Lower lobe of right lung (tissue), 2 donors: ENCODE data around the gene MAP3K2. TPM values are rescaled to one million over a fixed set of nuclear protein-coding genes. Genes with fewer than 3 reads are reported as not detected.

Source experiments
- ATAC-seq, 2 donors: fragments of 200-7000 bp; cut with Tn5 transposase; one replicate each; pipeline ENCODE4 v1.9.1; 2020 to 2022; ENCODE audit warnings: mild to moderate bottlenecking in 2 of 2, moderate library complexity in 2 of 2
- DNase-seq: peaks from one replicate; pipeline ENCODE4 v3.0.0-alpha.2; 2020
- H3K27ac ChIP-seq: fragments of 200-600 bp; one replicate; pipeline ENCODE4 v1.8.0; 2022
- H3K27me3 ChIP-seq: fragments of 200-600 bp; one replicate; pipeline ENCODE4 v1.8.0; 2022; ENCODE audit warnings: low read depth
- H3K36me3 ChIP-seq: fragments of 200-600 bp; one replicate; pipeline ENCODE4 v1.8.0; 2022; ENCODE audit warnings: mild to moderate bottlenecking
- H3K4me1 ChIP-seq: fragments of 200-600 bp; one replicate; pipeline ENCODE4 v1.8.0; 2022
- H3K4me3 ChIP-seq: fragments of 200-600 bp; one replicate; pipeline ENCODE4 v1.8.0; 2022; ENCODE audit warnings: mild to moderate bottlenecking
- H3K9me3 ChIP-seq: fragments of 200-600 bp; one replicate; pipeline ENCODE4 v1.8.0; 2022
- intact Hi-C: fragments of 100-400 bp; cut with DNase I; formaldehyde crosslinking; loops from one replicate; pipeline ENCODE4 v1.11.0; 2022
- total RNA-seq: library from RNA; stranded (reverse); fragmentation: NEBNext Ultra II Directional; extraction: Animal tissue kit (Norgen Biotek cat#: 25700); gene quantifications from one replicate; pipeline ENCODE4 v1.2.1, GENCODE V29; 2021
- TF ChIP-seq, protein P1 (sequence below): fragments of 200-600 bp; IDR thresholded peaks from one replicate; pipeline ENCODE4 v1.8.0; 2022; ENCODE audit warnings: antibody characterized with exemption, mild to moderate bottlenecking
- donor health status: DM: no; HTN: yes; CAD: no; lungs with severe emphysema.

Gene MAP3K2
- total RNA-seq, 1 donor from 2014 or later, result 78.4 TPM

GRCh38 chr2:127360242-127360641, 27.5 kb downstream of the MAP3K2 start:
- DNase-seq (no peak), ATAC-seq (no peak)
- no peak overlapping the region for H3K27ac ChIP-seq
- no peaks in the 10 kb centered on the region for H3K36me3 ChIP-seq
- TF ChIP-seq, protein P1, sequence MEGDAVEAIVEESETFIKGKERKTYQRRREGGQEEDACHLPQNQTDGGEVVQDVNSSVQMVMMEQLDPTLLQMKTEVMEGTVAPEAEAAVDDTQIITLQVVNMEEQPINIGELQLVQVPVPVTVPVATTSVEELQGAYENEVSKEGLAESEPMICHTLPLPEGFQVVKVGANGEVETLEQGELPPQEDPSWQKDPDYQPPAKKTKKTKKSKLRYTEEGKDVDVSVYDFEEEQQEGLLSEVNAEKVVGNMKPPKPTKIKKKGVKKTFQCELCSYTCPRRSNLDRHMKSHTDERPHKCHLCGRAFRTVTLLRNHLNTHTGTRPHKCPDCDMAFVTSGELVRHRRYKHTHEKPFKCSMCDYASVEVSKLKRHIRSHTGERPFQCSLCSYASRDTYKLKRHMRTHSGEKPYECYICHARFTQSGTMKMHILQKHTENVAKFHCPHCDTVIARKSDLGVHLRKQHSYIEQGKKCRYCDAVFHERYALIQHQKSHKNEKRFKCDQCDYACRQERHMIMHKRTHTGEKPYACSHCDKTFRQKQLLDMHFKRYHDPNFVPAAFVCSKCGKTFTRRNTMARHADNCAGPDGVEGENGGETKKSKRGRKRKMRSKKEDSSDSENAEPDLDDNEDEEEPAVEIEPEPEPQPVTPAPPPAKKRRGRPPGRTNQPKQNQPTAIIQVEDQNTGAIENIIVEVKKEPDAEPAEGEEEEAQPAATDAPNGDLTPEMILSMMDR, result no peak
- no peaks in the 10 kb centered on the region for H3K27me3 ChIP-seq
- H3K4me3 ChIP-seq, result no peak overlapping the region
- intact Hi-C loops, result no loop called here
- peaks cover 18% of the 10 kb centered on the region for H3K4me1 ChIP-seq
- no peaks in the 10 kb centered on the region for H3K9me3 ChIP-seq

DNA sequence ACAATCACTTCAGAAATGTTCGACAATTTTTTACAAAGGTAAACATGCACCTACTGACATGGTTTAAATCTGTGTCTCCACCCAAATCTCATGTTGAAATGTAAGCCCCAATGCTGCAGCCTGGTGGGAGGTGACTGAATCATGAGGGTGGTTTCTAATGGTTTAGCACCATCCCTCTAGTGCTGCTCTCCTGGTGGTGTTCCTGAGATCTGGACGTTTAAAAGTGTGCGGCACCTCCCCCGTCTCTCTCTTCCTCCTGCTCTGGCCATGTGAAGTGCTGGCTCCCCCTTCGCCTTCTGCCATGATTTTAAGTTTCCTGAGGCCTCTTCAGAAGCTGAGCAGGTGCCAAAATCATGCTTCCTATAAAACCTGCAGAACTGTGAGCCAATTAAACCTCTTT, 28.3 kb downstream of the MAP3K2 start:
- H3K27ac ChIP-seq, result no peak overlapping the region
- no peak overlapping the region for H3K4me3 ChIP-seq
- TF ChIP-seq, protein P1, result no peak
- H3K9me3 ChIP-seq, result no peaks in the 10 kb centered on the region
- ATAC-seq (no peak), DNase-seq (no peak)
- intact Hi-C loops, result no loop called here
- no peaks in the 10 kb centered on the region for H3K27me3 ChIP-seq
- no peaks in the 10 kb centered on the region for H3K36me3 ChIP-seq
- H3K4me1 ChIP-seq, result peaks cover 18% of the 10 kb centered on the region

- Histone ChIP-seq H3K27ac (no peak overlapping the region), H3K27me3 (no peaks in the 10 kb centered on the region), H3K36me3 (no peaks in the 10 kb centered on the region), H3K4me1 (peaks cover 23% of the 10 kb centered on the region), H3K4me3 (no peak overlapping the region), H3K9me3 (no peaks in the 10 kb centered on the region)
- ATAC-seq (no peak), DNase-seq (no peak)
- TF ChIP-seq, protein P1, result no peak
- intact Hi-C loops, result no loop called here
Observed at GRCh38 chr2:127358971-127359370, 28.8 kb downstream of the MAP3K2 start.

GRCh38 chr2:127358044-127358443, 29.7 kb downstream of the MAP3K2 start:
- intact Hi-C loops, result no loop called here
- Histone ChIP-seq H3K4me3 (no peak overlapping the region), H3K9me3 (no peaks in the 10 kb centered on the region), H3K4me1 (peaks cover 21% of the 10 kb centered on the region), H3K27me3 (no peaks in the 10 kb centered on the region), H3K27ac (no peak overlapping the region), H3K36me3 (no peaks in the 10 kb centered on the region)
- DNase-seq (no peak), ATAC-seq (peak in 1 of 2 donors; percentile 53)
- TF ChIP-seq, protein P1, result no peak

GRCh38 chr2:127357591-127357990, 30.2 kb downstream of the MAP3K2 start:
- TF ChIP-seq, protein P1, result no peak
- Histone ChIP-seq H3K9me3 (no peaks in the 10 kb centered on the region), H3K36me3 (no peaks in the 10 kb centered on the region), H3K4me3 (no peak overlapping the region), H3K4me1 (peaks cover 16% of the 10 kb centered on the region), H3K27ac (no peak overlapping the region), H3K27me3 (no peaks in the 10 kb centered on the region)
- no peak for DNase-seq
- no peak for ATAC-seq
- intact Hi-C loops, result no loop called here

DNA sequence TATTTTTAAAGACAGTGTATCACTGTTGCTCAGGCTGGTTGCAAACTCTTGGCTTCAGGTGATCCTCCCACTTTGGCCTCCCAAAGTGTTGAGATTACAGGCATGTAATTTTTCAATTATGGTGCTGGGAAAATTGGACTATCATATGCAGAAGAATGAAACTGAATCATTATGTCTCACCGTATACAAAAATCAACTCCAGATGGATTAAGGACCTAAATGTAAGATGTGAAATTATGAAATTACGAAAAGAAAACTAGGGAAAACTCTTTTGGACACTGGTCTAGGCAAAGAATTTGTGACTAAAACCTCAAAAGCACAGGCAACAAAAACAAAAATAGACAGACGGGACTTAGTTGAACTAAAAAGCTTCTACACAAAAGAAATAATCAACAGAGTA, 31.2 kb downstream of the MAP3K2 start:
- Histone ChIP-seq H3K4me1 (peaks cover 16% of the 10 kb centered on the region), H3K27ac (no peak overlapping the region), H3K36me3 (no peaks in the 10 kb centered on the region), H3K27me3 (no peaks in the 10 kb centered on the region), H3K9me3 (no peaks in the 10 kb centered on the region), H3K4me3 (no peak overlapping the region)
- ATAC-seq, result no peak
- DNase-seq, result no peak
- intact Hi-C loops, result no loop called here
- TF ChIP-seq, protein P1, result no peak
